K562 (cell line): Measurements from ENCODE around the gene TRIP6. TPM values are rescaled to one million over a fixed set of nuclear protein-coding genes. Genes with fewer than 3 reads are reported as not detected.

ENCODE experiments used
- MECOM ChIP-seq: fragments of 250-450 bp; sonication (Bioruptor Pico); IDR thresholded peaks from 2 replicates; pipeline ENCODE4 v1.8.0; 2022; ENCODE audit warnings: inconsistent platforms
- MTA1 ChIP-seq: fragments of 450-650 bp; IDR thresholded peaks from 2 replicates; pipeline ENCODE4 v1.6.1; 2017; ENCODE audit warnings: borderline replicate concordance
- NCOA1 ChIP-seq: fragments of 450-650 bp; IDR thresholded peaks from 2 replicates; pipeline ENCODE4 v1.6.1; 2016; ENCODE audit warnings: low read depth
- SPI1 ChIP-seq: IDR thresholded peaks from 2 replicates; pipeline ENCODE4 v1.6.1; 2011; ENCODE audit warnings: low read depth, low read length, control low read depth, borderline replicate concordance
- TAF9B ChIP-seq: fragments of 450-650 bp; IDR thresholded peaks from 2 replicates; pipeline ENCODE4 v1.6.1; 2018; ENCODE audit warnings: mild to moderate bottlenecking; ENCODE audit not compliant: partially characterized antibody
- TBP ChIP-seq: optimal IDR thresholded peaks from 2 replicates; pipeline ENCODE3; 2011; ENCODE audit warnings: low read depth, low read length, improper control_type of control experiment
- TCF7L2 ChIP-seq: fragments of 150-350 bp; IDR thresholded peaks from 2 replicates; pipeline ENCODE4 v1.6.1; 2016; ENCODE audit warnings: low read depth, mild to moderate bottlenecking, low read length, moderate library complexity
- TOE1 ChIP-seq, 2 experiments: fragments of 450-650 bp in 1 of 2; sonication (generic) in 1 of 2; formaldehyde crosslinking in 1 of 2; IDR thresholded peaks; 2 replicates each; pipeline versions ENCODE4 v1.7.1 to v1.8.0; 2016 to 2022; ENCODE audit warnings: borderline replicate concordance in 2 of 2, mild to moderate bottlenecking in 2 of 2, antibody characterized with exemption in 1 of 2, inconsistent platforms in 1 of 2, low read depth in 1 of 2, missing genetic modification reagents in 1 of 2, moderate library complexity in 1 of 2
- ZKSCAN8 ChIP-seq: fragments of 200-800 bp; sonication (Bioruptor generic); IDR thresholded peaks from 2 replicates; pipeline ENCODE4 v1.6.1; 2016; ENCODE audit warnings: missing genetic modification characterization, missing compliant biosample characterization
- ZNF140 ChIP-seq: fragments of 250-450 bp; sonication (Bioruptor Pico); IDR thresholded peaks from 2 replicates; pipeline ENCODE4 v1.8.0; 2021; ENCODE audit warnings: moderate library complexity, mild to moderate bottlenecking, inconsistent platforms
- ZNF165 ChIP-seq: fragments of 250-450 bp; sonication (Bioruptor Pico); IDR thresholded peaks from 2 replicates; pipeline ENCODE4 v1.4.0; 2020; ENCODE audit warnings: borderline replicate concordance
- ZNF592 ChIP-seq: fragments of 450-650 bp; IDR thresholded peaks from 2 replicates; pipeline ENCODE4 v1.6.1; 2017; ENCODE audit warnings: antibody characterized with exemption, mild to moderate bottlenecking
- polyA plus RNA-seq, 8 experiments: library from polyadenylated mRNA; depleted of rRNA in 4 of 8; stranded (reverse) in 5 of 8; unstranded in 3 of 8; fragments of >200 nt; fragmentation: Nextera tagmentation in 2 of 8; fragmentation: Illumina TruSeq in 1 of 8; extraction: Ambion mirVana in 2 of 8; extraction: Trizol in 1 of 8; gene quantifications; 2 replicates each; pipeline versions ENCODE4 v1.2.1 to v1.2.3, GENCODE V29; 2011 to 2014; ENCODE audit warnings: inconsistent platforms in 1 of 8, missing spikeins in 1 of 8
- total RNA-seq, 7 experiments: library from RNA; depleted of rRNA in 6 of 7; stranded (reverse); fragments of >200 nt in 6 of 7; fragmentation: Illumina TruSeq in 2 of 7; extraction: Trizol in 2 of 7; gene quantifications; 2 replicates each; pipeline versions ENCODE4 v1.2.1 to v1.2.3, GENCODE V29; 2011 to 2021; ENCODE audit warnings: low replicate concordance in 1 of 7
- TF ChIP-seq, protein P1 (sequence below): fragments of 250-450 bp; sonication (Bioruptor Pico); IDR thresholded peaks from 2 replicates; pipeline ENCODE4 v1.4.0; 2020
- TF ChIP-seq, protein P2 (sequence below): fragments of 250-450 bp; sonication (Bioruptor Pico); IDR thresholded peaks from 2 replicates; pipeline ENCODE4 v1.4.0; 2020; ENCODE audit warnings: mild to moderate bottlenecking, moderate library complexity, borderline replicate concordance

TRIP6 gene
- total and polyA plus RNA-seq, 9 of the 15 experiments (the other 6 are each of a cell fraction or from before 2014, with no cell fraction given): 5.9 to 141 (median 54.0) TPM

- TF ChIP-seq, protein P1, sequence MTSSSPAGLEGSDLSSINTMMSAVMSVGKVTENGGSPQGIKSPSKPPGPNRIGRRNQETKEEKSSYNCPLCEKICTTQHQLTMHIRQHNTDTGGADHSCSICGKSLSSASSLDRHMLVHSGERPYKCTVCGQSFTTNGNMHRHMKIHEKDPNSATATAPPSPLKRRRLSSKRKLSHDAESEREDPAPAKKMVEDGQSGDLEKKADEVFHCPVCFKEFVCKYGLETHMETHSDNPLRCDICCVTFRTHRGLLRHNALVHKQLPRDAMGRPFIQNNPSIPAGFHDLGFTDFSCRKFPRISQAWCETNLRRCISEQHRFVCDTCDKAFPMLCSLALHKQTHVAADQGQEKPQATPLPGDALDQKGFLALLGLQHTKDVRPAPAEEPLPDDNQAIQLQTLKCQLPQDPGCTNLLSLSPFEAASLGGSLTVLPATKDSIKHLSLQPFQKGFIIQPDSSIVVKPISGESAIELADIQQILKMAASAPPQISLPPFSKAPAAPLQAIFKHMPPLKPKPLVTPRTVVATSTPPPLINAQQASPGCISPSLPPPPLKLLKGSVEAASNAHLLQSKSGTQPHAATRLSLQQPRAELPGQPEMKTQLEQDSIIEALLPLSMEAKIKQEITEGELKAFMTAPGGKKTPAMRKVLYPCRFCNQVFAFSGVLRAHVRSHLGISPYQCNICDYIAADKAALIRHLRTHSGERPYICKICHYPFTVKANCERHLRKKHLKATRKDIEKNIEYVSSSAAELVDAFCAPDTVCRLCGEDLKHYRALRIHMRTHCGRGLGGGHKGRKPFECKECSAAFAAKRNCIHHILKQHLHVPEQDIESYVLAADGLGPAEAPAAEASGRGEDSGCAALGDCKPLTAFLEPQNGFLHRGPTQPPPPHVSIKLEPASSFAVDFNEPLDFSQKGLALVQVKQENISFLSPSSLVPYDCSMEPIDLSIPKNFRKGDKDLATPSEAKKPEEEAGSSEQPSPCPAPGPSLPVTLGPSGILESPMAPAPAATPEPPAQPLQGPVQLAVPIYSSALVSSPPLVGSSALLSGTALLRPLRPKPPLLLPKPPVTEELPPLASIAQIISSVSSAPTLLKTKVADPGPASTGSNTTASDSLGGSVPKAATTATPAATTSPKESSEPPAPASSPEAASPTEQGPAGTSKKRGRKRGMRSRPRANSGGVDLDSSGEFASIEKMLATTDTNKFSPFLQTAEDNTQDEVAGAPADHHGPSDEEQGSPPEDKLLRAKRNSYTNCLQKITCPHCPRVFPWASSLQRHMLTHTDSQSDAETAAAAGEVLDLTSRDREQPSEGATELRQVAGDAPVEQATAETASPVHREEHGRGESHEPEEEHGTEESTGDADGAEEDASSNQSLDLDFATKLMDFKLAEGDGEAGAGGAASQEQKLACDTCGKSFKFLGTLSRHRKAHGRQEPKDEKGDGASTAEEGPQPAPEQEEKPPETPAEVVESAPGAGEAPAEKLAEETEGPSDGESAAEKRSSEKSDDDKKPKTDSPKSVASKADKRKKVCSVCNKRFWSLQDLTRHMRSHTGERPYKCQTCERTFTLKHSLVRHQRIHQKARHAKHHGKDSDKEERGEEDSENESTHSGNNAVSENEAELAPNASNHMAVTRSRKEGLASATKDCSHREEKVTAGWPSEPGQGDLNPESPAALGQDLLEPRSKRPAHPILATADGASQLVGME (CRISPR knock-in tag): 0 out of 2 replicates have a peak, but pooled peaks have one; percentile 32
- peak; percentile 94 for TF ChIP-seq TOE1 (IDR thresholded peaks at IDR 0.05; ENCODE audit: borderline replicate concordance)
- TF ChIP-seq TOE1 (CRISPR knock-in tag; IDR thresholded peaks at IDR 0.05; ENCODE audit: borderline replicate concordance, low read depth): no peak
- no peak for TF ChIP-seq TCF7L2
- peak; percentile 61; the same call in 1 of the 2 replicates for TF ChIP-seq NCOA1
- TF ChIP-seq ZKSCAN8 (CRISPR knock-in tag): no peak
- TF ChIP-seq, protein P2, sequence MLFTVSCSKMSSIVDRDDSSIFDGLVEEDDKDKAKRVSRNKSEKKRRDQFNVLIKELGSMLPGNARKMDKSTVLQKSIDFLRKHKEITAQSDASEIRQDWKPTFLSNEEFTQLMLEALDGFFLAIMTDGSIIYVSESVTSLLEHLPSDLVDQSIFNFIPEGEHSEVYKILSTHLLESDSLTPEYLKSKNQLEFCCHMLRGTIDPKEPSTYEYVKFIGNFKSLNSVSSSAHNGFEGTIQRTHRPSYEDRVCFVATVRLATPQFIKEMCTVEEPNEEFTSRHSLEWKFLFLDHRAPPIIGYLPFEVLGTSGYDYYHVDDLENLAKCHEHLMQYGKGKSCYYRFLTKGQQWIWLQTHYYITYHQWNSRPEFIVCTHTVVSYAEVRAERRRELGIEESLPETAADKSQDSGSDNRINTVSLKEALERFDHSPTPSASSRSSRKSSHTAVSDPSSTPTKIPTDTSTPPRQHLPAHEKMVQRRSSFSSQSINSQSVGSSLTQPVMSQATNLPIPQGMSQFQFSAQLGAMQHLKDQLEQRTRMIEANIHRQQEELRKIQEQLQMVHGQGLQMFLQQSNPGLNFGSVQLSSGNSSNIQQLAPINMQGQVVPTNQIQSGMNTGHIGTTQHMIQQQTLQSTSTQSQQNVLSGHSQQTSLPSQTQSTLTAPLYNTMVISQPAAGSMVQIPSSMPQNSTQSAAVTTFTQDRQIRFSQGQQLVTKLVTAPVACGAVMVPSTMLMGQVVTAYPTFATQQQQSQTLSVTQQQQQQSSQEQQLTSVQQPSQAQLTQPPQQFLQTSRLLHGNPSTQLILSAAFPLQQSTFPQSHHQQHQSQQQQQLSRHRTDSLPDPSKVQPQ (CRISPR knock-in tag): peak; percentile 78; the same call in 1 of the 2 replicates
- peak; percentile 12; the same call in 1 of the 2 replicates for TF ChIP-seq MECOM (CRISPR knock-in tag)
- peak; percentile 74 for TF ChIP-seq TBP
- TF ChIP-seq MTA1: peak; percentile 88
- no peak for TF ChIP-seq ZNF140
- TF ChIP-seq SPI1: peak; percentile 58; the same call in 1 of the 2 replicates
- peak; percentile 93 for TF ChIP-seq ZNF592
- peak; percentile 83 for TF ChIP-seq TAF9B
- TF ChIP-seq ZNF165 (CRISPR knock-in tag): no peak
Measured at GRCh38 chr7:100867040-100867775, at the start of gene TRIP6 (continued).
